Measurements from ENCODE around the gene ITGA8. TPM values are rescaled to one million over a fixed set of nuclear protein-coding genes. Genes with fewer than 3 reads are reported as not detected.
"Not testable (repeated sequence)": the region's sequence is repeated elsewhere in the genome, so short reads cannot be mapped to it uniquely, and the experiment has no call there.

Gene ITGA8
- total RNA-seq, 1 experiment from 2014 or later, result not detected

- Histone ChIP-seq H3K27ac (ENCODE audit: low read depth, low read length, poor library complexity, severe bottlenecking) (no peak overlapping the region), H3K4me1 (ENCODE audit: insufficient read depth, low read length, poor library complexity, severe bottlenecking) (no peaks in the 10 kb centered on the region), H3K4me3 (ENCODE audit: low read depth, low read length, poor library complexity, severe bottlenecking) (no peak overlapping the region), H3K36me3 (ENCODE audit: insufficient read depth, low read length, poor library complexity, severe bottlenecking) (no peaks in the 10 kb centered on the region), H3K9me3 (ENCODE audit: low read depth, low read length, poor library complexity, severe bottlenecking) (no peaks in the 10 kb centered on the region), H3K27me3 (replicated peaks; ENCODE audit: insufficient read depth, low read depth, low read length, poor library complexity) (peaks cover 18% of the 10 kb centered on the region)
- DNase-seq (ENCODE audit: low spot score), result no peak
- POLR2A ChIA-PET (ENCODE audit: low non-redundant PET), result no interaction called here
- BruUV-seq (replicated peaks), result no TSS peak
- CTCF ChIA-PET, result no interaction called here
- TF ChIP-seq CTCF (conservative IDR thresholded peaks at IDR 0.05; ENCODE audit: low read depth, low read length) (no peak), EZH2 (IDR thresholded peaks at IDR 0.05; ENCODE audit: borderline replicate concordance, low read depth, low read length, poor library complexity, severe bottlenecking) (no peak)
- intact Hi-C loops (cut with micrococcal nuclease; ENCODE audit: unreplicated experiment), result no loop called here
Observed at GRCh38 chr10:15476337-15476736, 243.4 kb downstream of the ITGA8 start.

- H3K4me1 ChIP-seq (ENCODE audit: insufficient read depth, low read length, poor library complexity, severe bottlenecking); intact Hi-C loops (cut with micrococcal nuclease; ENCODE audit: unreplicated experiment); H3K27ac ChIP-seq (ENCODE audit: low read depth, low read length, poor library complexity, severe bottlenecking); DNase-seq (ENCODE audit: low spot score); BruUV-seq (replicated peaks); H3K36me3 ChIP-seq (ENCODE audit: insufficient read depth, low read length, poor library complexity, severe bottlenecking); H3K9me3 ChIP-seq (ENCODE audit: low read depth, low read length, poor library complexity, severe bottlenecking); H3K4me3 ChIP-seq (ENCODE audit: low read depth, low read length, poor library complexity, severe bottlenecking); CTCF ChIA-PET; POLR2A ChIA-PET (ENCODE audit: low non-redundant PET): not testable (repeated sequence)
- peaks cover 18% of the 10 kb centered on the region for H3K27me3 ChIP-seq (replicated peaks; ENCODE audit: insufficient read depth, low read depth, low read length, poor library complexity)
Observed at GRCh38 chr10:15475439-15475838, 244.3 kb downstream of the ITGA8 start.

- Histone ChIP-seq H3K27ac (ENCODE audit: low read depth, low read length, poor library complexity, severe bottlenecking) (no peak overlapping the region), H3K9me3 (ENCODE audit: low read depth, low read length, poor library complexity, severe bottlenecking) (no peaks in the 10 kb centered on the region), H3K27me3 (replicated peaks; ENCODE audit: insufficient read depth, low read depth, low read length, poor library complexity) (peaks cover 18% of the 10 kb centered on the region), H3K36me3 (ENCODE audit: insufficient read depth, low read length, poor library complexity, severe bottlenecking) (no peaks in the 10 kb centered on the region), H3K4me3 (ENCODE audit: low read depth, low read length, poor library complexity, severe bottlenecking) (no peak overlapping the region), H3K4me1 (ENCODE audit: insufficient read depth, low read length, poor library complexity, severe bottlenecking) (no peaks in the 10 kb centered on the region)
- CTCF ChIA-PET, result no interaction called here
- intact Hi-C loops (cut with micrococcal nuclease; ENCODE audit: unreplicated experiment), result no loop called here
- no peak for TF ChIP-seq CTCF (conservative IDR thresholded peaks at IDR 0.05; ENCODE audit: low read depth, low read length)
- no peak for TF ChIP-seq EZH2 (IDR thresholded peaks at IDR 0.05; ENCODE audit: borderline replicate concordance, low read depth, low read length, poor library complexity, severe bottlenecking)
- BruUV-seq (replicated peaks), result no TSS peak
- POLR2A ChIA-PET (ENCODE audit: low non-redundant PET), result no interaction called here
- no peak for DNase-seq (ENCODE audit: low spot score)
Observed at GRCh38 chr10:15474671-15475070, 245.1 kb downstream of the ITGA8 start.

GRCh38 chr10:15473396-15473767, 246.3 kb downstream of the ITGA8 start:
- CTCF ChIA-PET, result no interaction called here
- POLR2A ChIA-PET (ENCODE audit: low non-redundant PET), result no interaction called here
- intact Hi-C loops (cut with micrococcal nuclease; ENCODE audit: unreplicated experiment), result no loop called here
- H3K36me3 ChIP-seq (ENCODE audit: insufficient read depth, low read length, poor library complexity, severe bottlenecking), result no peaks in the 10 kb centered on the region
- H3K4me3 ChIP-seq (ENCODE audit: low read depth, low read length, poor library complexity, severe bottlenecking), result no peak overlapping the region
- DNase-seq (ENCODE audit: low spot score), result no peak
- no peaks in the 10 kb centered on the region for H3K9me3 ChIP-seq (ENCODE audit: low read depth, low read length, poor library complexity, severe bottlenecking)
- H3K4me1 ChIP-seq (ENCODE audit: insufficient read depth, low read length, poor library complexity, severe bottlenecking), result no peaks in the 10 kb centered on the region
- no TSS peak for BruUV-seq (replicated peaks)
- TF ChIP-seq CTCF (conservative IDR thresholded peaks at IDR 0.05; ENCODE audit: low read depth, low read length), result no peak
- TF ChIP-seq EZH2 (IDR thresholded peaks at IDR 0.05; ENCODE audit: borderline replicate concordance, low read depth, low read length, poor library complexity, severe bottlenecking), result no peak
- no peak overlapping the region for H3K27ac ChIP-seq (ENCODE audit: low read depth, low read length, poor library complexity, severe bottlenecking)
- peaks cover 7% of the 10 kb centered on the region for H3K27me3 ChIP-seq (replicated peaks; ENCODE audit: insufficient read depth, low read depth, low read length, poor library complexity)
